Fibroblast of lung (primary cell): Measurements from ENCODE around the gene OVCA2.

Experiments
- CTCF ChIP-seq, 2 donors: IDR thresholded peaks in 1 of 2; conservative IDR thresholded peaks in 1 of 2; 1 replicate in 1 of 2; 2 replicates in 1 of 2; pipeline ENCODE4 v1.5.1; 2011 to 2012; ENCODE audit warnings: low read length in 2 of 2, control low read depth in 1 of 2, inconsistent platforms in 1 of 2, low read depth in 1 of 2, mild to moderate bottlenecking in 1 of 2
- EZH2 ChIP-seq: IDR thresholded peaks from 2 replicates; pipeline ENCODE4 v1.5.1; 2012; ENCODE audit warnings: low read length, control low read depth, mild to moderate bottlenecking; ENCODE audit errors: missing control alignments

DNA sequence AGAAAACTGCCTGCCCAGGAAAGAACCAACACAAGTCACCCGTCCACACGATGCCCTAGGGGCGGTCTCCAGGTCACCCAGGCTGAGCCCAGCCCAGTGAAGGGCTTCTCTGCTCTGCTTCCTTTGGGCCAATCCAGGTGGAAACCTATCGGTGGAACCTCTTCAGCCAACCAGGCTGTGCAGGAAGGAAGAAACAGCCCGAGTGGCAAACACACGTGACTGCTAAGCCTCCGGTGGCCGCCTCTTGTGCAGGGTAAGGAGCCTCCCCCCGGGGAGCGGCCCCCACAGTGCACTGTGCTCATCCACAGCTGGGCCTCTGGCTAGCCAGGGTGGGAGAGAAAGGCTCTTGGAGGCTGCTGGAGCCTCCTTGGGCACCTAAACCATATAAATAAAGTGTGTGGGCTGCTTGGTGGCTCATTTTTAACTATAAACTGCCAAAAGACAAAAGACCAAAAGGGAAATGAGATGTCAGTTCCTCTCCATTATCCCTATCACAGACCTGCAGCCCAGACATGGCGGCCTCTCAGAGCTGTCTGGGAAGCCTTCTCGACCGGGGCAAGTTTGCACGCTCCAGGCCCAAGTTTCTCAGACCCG lies 19.1 kb upstream of the OVCA2 start:
- TF ChIP-seq CTCF (conservative IDR thresholded peaks at IDR 0.05 in 1 of 2, IDR thresholded peaks at IDR 0.05 in 1 of 2; ENCODE audit: low read depth in 1 of 2, low read length in 2 of 2) (no peak), EZH2 (no peak)
